H1 (cell line): ENCODE measurements around the gene SLC16A5. TPM values are rescaled to one million over a fixed set of nuclear protein-coding genes. Genes with fewer than 3 reads are reported as not detected.

Experiments
- FOSL1 ChIP-seq: IDR thresholded peaks from 2 replicates; pipeline ENCODE4 v1.6.1; 2011; ENCODE audit warnings: mild to moderate bottlenecking, low read depth, low read length, moderate library complexity; ENCODE audit not compliant: insufficient read depth
- RAD21 ChIP-seq, 2 experiments: IDR thresholded peaks in 1 of 2; conservative IDR thresholded peaks in 1 of 2; 2 replicates each; pipeline ENCODE4 v1.6.1; 2011; ENCODE audit warnings: low read depth in 2 of 2, low read length in 2 of 2, improper control_type of control experiment in 1 of 2, inconsistent platforms in 1 of 2, mild to moderate bottlenecking in 1 of 2, moderate library complexity in 1 of 2
- SP2 ChIP-seq: IDR thresholded peaks from 2 replicates; pipeline ENCODE4 v1.6.1; 2012; ENCODE audit warnings: mild to moderate bottlenecking, low read length, inconsistent platforms
- SP4 ChIP-seq: IDR thresholded peaks from 2 replicates; pipeline ENCODE4 v1.6.1; 2012; ENCODE audit warnings: low read length, inconsistent platforms
- polyA plus RNA-seq, 7 experiments: library from polyadenylated mRNA; depleted of rRNA in 3 of 7; stranded (reverse) in 5 of 7; unstranded in 2 of 7; fragments of >200 nt in 5 of 7; fragments of 200-250 nt in 2 of 7; gene quantifications; 1 replicate in 5 of 7; 2 replicates in 1 of 7; 4 replicates in 1 of 7; pipeline versions ENCODE4 v1.2.1 to v1.2.3, GENCODE V29; 2011 to 2013; ENCODE audit warnings: missing spikeins in 2 of 7, mixed read lengths in 2 of 7
- total RNA-seq: library from RNA; stranded (reverse); fragmentation: NEBNext Ultra II Directional; extraction: Animal tissue kit (Norgen Biotek cat#: 25700); gene quantifications from 2 replicates; pipeline ENCODE4 v1.2.1, GENCODE V29; 2021
- TF ChIP-seq, protein P1 (sequence below): IDR thresholded peaks from 2 replicates; pipeline ENCODE4 v1.6.1; 2011; ENCODE audit warnings: low read depth, mild to moderate bottlenecking, low read length; ENCODE audit not compliant: insufficient read depth
- TF ChIP-seq, protein P2 (sequence below): fragments of 300-600 bp; sonication (generic); IDR thresholded peaks from 2 replicates; pipeline ENCODE4 v1.7.1; 2012; ENCODE audit warnings: low read length, moderate library complexity, mild to moderate bottlenecking, inconsistent platforms; ENCODE audit not compliant: insufficient replicate concordance
- TF ChIP-seq, protein P3 (sequence below): IDR thresholded peaks from 2 replicates; pipeline ENCODE4 v1.6.1; 2012; ENCODE audit warnings: low read length, inconsistent platforms

The SLC16A5 gene
- total and polyA plus RNA-seq, 2 of the 8 experiments (the other 6 are each of a cell fraction or from before 2014, with no cell fraction given) = 17.1 to 34.7 TPM

DNA sequence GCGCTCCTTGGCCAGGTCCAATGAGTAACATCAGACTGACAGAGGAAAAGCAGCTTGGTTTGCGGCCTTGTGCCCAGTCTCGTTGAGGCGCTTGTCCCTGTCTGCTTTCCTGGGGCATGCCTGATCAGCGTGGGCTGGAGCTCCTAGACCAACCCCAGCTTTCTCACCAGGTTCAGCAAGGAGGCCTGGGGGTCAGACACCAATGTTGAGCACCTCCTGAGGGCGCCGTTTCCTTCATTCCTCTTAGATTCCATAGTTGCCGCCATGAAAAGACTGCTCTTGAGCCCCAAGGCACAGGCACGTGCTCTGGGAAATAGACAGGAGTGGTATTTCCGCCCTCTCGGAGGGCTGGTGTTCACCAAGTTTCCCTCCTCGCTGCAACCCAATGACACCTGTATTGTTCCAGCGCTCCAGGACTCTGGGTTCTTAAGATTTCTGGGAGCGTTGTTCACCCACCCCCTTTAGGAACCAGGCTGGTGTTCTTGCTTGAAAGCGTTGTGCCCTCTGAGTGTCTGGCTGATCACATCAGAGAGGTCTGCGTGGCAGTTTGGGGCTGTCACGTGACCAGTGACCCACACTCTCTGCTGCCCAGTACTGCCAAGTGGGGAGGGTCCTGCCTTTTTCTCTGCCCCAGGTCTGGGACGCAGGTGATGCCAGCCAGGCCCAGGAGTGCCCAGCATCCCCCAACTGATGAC, 22.7 kb upstream of the SLC16A5 start (continued):
- TF ChIP-seq, protein P1, sequence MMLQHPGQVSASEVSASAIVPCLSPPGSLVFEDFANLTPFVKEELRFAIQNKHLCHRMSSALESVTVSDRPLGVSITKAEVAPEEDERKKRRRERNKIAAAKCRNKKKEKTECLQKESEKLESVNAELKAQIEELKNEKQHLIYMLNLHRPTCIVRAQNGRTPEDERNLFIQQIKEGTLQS = no peak
- TF ChIP-seq RAD21 (IDR thresholded peaks at IDR 0.05 in 1 of 2, conservative IDR thresholded peaks at IDR 0.05 in 1 of 2; ENCODE audit: low read depth in 2 of 2, low read length in 2 of 2) = peak; percentile 37 to 61; a peak in 3 of 4 replicates
- TF ChIP-seq, protein P2, sequence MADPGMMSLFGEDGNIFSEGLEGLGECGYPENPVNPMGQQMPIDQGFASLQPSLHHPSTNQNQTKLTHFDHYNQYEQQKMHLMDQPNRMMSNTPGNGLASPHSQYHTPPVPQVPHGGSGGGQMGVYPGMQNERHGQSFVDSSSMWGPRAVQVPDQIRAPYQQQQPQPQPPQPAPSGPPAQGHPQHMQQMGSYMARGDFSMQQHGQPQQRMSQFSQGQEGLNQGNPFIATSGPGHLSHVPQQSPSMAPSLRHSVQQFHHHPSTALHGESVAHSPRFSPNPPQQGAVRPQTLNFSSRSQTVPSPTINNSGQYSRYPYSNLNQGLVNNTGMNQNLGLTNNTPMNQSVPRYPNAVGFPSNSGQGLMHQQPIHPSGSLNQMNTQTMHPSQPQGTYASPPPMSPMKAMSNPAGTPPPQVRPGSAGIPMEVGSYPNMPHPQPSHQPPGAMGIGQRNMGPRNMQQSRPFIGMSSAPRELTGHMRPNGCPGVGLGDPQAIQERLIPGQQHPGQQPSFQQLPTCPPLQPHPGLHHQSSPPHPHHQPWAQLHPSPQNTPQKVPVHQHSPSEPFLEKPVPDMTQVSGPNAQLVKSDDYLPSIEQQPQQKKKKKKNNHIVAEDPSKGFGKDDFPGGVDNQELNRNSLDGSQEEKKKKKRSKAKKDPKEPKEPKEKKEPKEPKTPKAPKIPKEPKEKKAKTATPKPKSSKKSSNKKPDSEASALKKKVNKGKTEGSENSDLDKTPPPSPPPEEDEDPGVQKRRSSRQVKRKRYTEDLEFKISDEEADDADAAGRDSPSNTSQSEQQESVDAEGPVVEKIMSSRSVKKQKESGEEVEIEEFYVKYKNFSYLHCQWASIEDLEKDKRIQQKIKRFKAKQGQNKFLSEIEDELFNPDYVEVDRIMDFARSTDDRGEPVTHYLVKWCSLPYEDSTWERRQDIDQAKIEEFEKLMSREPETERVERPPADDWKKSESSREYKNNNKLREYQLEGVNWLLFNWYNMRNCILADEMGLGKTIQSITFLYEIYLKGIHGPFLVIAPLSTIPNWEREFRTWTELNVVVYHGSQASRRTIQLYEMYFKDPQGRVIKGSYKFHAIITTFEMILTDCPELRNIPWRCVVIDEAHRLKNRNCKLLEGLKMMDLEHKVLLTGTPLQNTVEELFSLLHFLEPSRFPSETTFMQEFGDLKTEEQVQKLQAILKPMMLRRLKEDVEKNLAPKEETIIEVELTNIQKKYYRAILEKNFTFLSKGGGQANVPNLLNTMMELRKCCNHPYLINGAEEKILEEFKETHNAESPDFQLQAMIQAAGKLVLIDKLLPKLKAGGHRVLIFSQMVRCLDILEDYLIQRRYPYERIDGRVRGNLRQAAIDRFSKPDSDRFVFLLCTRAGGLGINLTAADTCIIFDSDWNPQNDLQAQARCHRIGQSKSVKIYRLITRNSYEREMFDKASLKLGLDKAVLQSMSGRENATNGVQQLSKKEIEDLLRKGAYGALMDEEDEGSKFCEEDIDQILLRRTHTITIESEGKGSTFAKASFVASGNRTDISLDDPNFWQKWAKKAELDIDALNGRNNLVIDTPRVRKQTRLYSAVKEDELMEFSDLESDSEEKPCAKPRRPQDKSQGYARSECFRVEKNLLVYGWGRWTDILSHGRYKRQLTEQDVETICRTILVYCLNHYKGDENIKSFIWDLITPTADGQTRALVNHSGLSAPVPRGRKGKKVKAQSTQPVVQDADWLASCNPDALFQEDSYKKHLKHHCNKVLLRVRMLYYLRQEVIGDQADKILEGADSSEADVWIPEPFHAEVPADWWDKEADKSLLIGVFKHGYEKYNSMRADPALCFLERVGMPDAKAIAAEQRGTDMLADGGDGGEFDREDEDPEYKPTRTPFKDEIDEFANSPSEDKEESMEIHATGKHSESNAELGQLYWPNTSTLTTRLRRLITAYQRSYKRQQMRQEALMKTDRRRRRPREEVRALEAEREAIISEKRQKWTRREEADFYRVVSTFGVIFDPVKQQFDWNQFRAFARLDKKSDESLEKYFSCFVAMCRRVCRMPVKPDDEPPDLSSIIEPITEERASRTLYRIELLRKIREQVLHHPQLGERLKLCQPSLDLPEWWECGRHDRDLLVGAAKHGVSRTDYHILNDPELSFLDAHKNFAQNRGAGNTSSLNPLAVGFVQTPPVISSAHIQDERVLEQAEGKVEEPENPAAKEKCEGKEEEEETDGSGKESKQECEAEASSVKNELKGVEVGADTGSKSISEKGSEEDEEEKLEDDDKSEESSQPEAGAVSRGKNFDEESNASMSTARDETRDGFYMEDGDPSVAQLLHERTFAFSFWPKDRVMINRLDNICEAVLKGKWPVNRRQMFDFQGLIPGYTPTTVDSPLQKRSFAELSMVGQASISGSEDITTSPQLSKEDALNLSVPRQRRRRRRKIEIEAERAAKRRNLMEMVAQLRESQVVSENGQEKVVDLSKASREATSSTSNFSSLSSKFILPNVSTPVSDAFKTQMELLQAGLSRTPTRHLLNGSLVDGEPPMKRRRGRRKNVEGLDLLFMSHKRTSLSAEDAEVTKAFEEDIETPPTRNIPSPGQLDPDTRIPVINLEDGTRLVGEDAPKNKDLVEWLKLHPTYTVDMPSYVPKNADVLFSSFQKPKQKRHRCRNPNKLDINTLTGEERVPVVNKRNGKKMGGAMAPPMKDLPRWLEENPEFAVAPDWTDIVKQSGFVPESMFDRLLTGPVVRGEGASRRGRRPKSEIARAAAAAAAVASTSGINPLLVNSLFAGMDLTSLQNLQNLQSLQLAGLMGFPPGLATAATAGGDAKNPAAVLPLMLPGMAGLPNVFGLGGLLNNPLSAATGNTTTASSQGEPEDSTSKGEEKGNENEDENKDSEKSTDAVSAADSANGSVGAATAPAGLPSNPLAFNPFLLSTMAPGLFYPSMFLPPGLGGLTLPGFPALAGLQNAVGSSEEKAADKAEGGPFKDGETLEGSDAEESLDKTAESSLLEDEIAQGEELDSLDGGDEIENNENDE = no peak
- TF ChIP-seq SP2 = no peak
- TF ChIP-seq, protein P3, sequence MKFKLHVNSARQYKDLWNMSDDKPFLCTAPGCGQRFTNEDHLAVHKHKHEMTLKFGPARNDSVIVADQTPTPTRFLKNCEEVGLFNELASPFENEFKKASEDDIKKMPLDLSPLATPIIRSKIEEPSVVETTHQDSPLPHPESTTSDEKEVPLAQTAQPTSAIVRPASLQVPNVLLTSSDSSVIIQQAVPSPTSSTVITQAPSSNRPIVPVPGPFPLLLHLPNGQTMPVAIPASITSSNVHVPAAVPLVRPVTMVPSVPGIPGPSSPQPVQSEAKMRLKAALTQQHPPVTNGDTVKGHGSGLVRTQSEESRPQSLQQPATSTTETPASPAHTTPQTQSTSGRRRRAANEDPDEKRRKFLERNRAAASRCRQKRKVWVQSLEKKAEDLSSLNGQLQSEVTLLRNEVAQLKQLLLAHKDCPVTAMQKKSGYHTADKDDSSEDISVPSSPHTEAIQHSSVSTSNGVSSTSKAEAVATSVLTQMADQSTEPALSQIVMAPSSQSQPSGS = no peak
- TF ChIP-seq SP4 = no peak
- TF ChIP-seq FOSL1 = no peak
